Stimulated activated CD4-positive, alpha-beta T cell treated with anti-CD3 and anti-CD28 coated beads, Interleukin-1b, Interleukin-23, amount 100 ng/mL, for 1 hour (primary cell): ENCODE data around the gene ANP32E.
A peak's percentile ranks its signal among the peaks of the same experiment; 100 is the strongest.

Experiments used
- DNase-seq, 2 donors: peaks; one replicate each; pipeline ENCODE4 v3.0.0-alpha.2; 2020; ENCODE audit warnings: low read depth in 2 of 2

ANP32E gene

DNA sequence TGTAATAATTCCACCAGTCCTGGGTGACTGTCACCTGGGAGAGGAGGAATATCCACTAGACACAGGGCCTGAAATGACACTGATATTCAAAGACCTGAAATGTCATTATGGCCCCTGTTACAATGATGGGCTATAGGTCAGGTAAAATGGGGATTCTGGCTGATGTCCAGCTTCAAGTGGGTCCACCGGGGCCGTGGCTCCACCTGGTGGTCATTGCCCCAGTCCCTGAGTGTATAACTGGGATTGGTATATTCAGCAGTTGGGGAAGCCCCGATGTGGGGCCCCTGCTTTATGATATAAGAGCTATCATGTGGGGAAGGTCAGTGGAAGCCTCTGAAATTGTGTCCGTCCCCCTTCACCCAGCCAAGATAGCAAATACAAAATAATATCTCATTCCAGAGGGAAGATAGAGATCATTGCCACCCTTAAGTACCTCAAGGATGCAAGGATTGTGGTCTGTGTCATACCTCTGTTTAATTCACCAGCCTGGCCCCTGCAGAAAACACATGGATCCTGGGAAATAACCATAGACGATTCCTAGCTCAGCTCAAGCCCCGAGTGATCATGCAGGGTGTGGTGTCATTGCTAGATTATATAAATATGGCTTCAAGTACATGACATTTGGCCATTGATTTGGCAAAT lies 66.8 kb downstream of the ANP32E start:
- peak in 1 of 2 donors; percentile 24 for DNase-seq
